ENCODE data around the gene DPP6. TPM values are rescaled to one million over a fixed set of nuclear protein-coding genes. Genes with fewer than 3 reads are reported as not detected.

Gene DPP6
- total RNA-seq, 1 donor from 2014 or later: 2.2 TPM

GRCh38 chr7:154909241-154910105 lies 857.3 kb downstream of the DPP6 start:
- no peaks in the 10 kb centered on the region for H3K4me1 Mint-ChIP-seq
- no peak overlapping the region for H3K4me3 Mint-ChIP-seq
- no peak for DNase-seq (ENCODE audit: low read depth, low spot score)
- TF ChIP-seq, protein P1, sequence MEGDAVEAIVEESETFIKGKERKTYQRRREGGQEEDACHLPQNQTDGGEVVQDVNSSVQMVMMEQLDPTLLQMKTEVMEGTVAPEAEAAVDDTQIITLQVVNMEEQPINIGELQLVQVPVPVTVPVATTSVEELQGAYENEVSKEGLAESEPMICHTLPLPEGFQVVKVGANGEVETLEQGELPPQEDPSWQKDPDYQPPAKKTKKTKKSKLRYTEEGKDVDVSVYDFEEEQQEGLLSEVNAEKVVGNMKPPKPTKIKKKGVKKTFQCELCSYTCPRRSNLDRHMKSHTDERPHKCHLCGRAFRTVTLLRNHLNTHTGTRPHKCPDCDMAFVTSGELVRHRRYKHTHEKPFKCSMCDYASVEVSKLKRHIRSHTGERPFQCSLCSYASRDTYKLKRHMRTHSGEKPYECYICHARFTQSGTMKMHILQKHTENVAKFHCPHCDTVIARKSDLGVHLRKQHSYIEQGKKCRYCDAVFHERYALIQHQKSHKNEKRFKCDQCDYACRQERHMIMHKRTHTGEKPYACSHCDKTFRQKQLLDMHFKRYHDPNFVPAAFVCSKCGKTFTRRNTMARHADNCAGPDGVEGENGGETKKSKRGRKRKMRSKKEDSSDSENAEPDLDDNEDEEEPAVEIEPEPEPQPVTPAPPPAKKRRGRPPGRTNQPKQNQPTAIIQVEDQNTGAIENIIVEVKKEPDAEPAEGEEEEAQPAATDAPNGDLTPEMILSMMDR (conservative IDR thresholded peaks at IDR 0.05): no peak
- peaks cover 12% of the 10 kb centered on the region for H3K27me3 Mint-ChIP-seq (ENCODE audit: low read depth)
- H3K9me3 Mint-ChIP-seq: no peaks in the 10 kb centered on the region
- peaks cover 3% of the 10 kb centered on the region for H3K36me3 Mint-ChIP-seq (ENCODE audit: low read depth)
- no peak overlapping the region for H3K27ac Mint-ChIP-seq (ENCODE audit: unreplicated experiment)

- Mint-ChIP-seq H3K27ac (ENCODE audit: unreplicated experiment) (no peak overlapping the region), H3K27me3 (ENCODE audit: low read depth) (peaks cover 15% of the 10 kb centered on the region), H3K4me1 (no peaks in the 10 kb centered on the region), H3K36me3 (ENCODE audit: low read depth) (peaks cover 3% of the 10 kb centered on the region), H3K4me3 (no peak overlapping the region), H3K9me3 (no peaks in the 10 kb centered on the region)
- TF ChIP-seq, protein P1 (conservative IDR thresholded peaks at IDR 0.05): no peak
- DNase-seq (ENCODE audit: low read depth, low spot score): no peak
These were observed 857.9 kb downstream of the DPP6 start for GRCh38 chr7:154910125-154910524.

GRCh38 chr7:154910977-154911376 lies 858.8 kb downstream of the DPP6 start:
- no peak overlapping the region for H3K27ac Mint-ChIP-seq (ENCODE audit: unreplicated experiment)
- H3K27me3 Mint-ChIP-seq (ENCODE audit: low read depth): peaks cover 15% of the 10 kb centered on the region
- no peak overlapping the region for H3K4me3 Mint-ChIP-seq

DNA sequence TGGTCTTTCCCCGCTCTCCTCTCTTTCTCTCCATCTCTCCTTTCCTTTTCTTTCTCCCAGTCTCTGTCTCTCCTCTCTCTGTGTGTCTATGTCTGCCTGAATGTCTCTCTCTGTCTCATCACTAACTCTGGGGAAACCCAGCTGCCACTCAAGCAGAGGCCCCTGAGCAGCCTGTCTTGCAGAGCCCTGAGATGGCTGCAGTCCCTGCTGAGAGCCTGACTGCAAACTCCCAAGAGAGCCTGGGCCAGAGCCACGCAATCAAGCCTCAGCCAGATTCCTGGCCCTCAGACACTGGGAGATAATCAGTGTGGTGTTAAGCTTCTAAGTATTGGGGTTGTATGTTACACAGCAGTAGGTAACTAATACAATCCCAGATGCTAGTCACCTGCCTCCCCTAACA lies 859.2 kb downstream of the DPP6 start:
- Mint-ChIP-seq H3K36me3 (ENCODE audit: low read depth) (peaks cover 3% of the 10 kb centered on the region), H3K4me3 (no peak overlapping the region), H3K9me3 (no peaks in the 10 kb centered on the region), H3K27ac (ENCODE audit: unreplicated experiment) (no peak overlapping the region), H3K4me1 (no peaks in the 10 kb centered on the region), H3K27me3 (ENCODE audit: low read depth) (peaks cover 15% of the 10 kb centered on the region)
- TF ChIP-seq, protein P1 (conservative IDR thresholded peaks at IDR 0.05): no peak
- no peak for DNase-seq (ENCODE audit: low read depth, low spot score)

More at GRCh38 chr7:154910977-154911376, 858.8 kb downstream of the DPP6 start:
- no peak for DNase-seq (ENCODE audit: low read depth, low spot score)
- Mint-ChIP-seq H3K36me3 (ENCODE audit: low read depth) (peaks cover 3% of the 10 kb centered on the region), H3K4me1 (no peaks in the 10 kb centered on the region), H3K9me3 (no peaks in the 10 kb centered on the region)
- TF ChIP-seq, protein P1 (conservative IDR thresholded peaks at IDR 0.05): no peak

- Mint-ChIP-seq H3K9me3 (no peaks in the 10 kb centered on the region), H3K4me3 (no peak overlapping the region), H3K27ac (ENCODE audit: unreplicated experiment) (no peak overlapping the region), H3K36me3 (ENCODE audit: low read depth) (peaks cover 3% of the 10 kb centered on the region), H3K27me3 (ENCODE audit: low read depth) (peaks cover 16% of the 10 kb centered on the region), H3K4me1 (no peaks in the 10 kb centered on the region)
- TF ChIP-seq, protein P1 (conservative IDR thresholded peaks at IDR 0.05): no peak
- no peak for DNase-seq (ENCODE audit: low read depth, low spot score)
These were observed 859.8 kb downstream of the DPP6 start for GRCh38 chr7:154911862-154912455.
